Uterus (tissue), 2 donors: ENCODE results near the gene WIPF1.

Experiments
- CTCF ChIP-seq, 4 experiments: fragments of 200-600 bp in 2 of 4; fragments of 450-650 bp in 2 of 4; sonication (generic) in 2 of 4; IDR thresholded peaks; one replicate each; pipeline ENCODE4 v1.5.1; 2016 to 2019; ENCODE audit warnings: antibody characterized with exemption in 4 of 4, mild to moderate bottlenecking in 2 of 4, moderate library complexity in 1 of 4
- POLR2A ChIP-seq, 2 donors: fragments of 450-650 bp; IDR thresholded peaks; one replicate each; pipeline ENCODE4 v1.6.1; 2016; ENCODE audit warnings: antibody characterized with exemption in 2 of 2, mild to moderate bottlenecking in 1 of 2, moderate library complexity in 1 of 2

- TF ChIP-seq POLR2A (IDR thresholded peaks at IDR 0.05) = no peak
- no peak for TF ChIP-seq CTCF (IDR thresholded peaks at IDR 0.05)
Measured at GRCh38 chr2:174561283-174561971, 36.2 kb downstream of the WIPF1 start.
